ENCODE measurements around the gene WEE2.

Gene WEE2

DNA sequence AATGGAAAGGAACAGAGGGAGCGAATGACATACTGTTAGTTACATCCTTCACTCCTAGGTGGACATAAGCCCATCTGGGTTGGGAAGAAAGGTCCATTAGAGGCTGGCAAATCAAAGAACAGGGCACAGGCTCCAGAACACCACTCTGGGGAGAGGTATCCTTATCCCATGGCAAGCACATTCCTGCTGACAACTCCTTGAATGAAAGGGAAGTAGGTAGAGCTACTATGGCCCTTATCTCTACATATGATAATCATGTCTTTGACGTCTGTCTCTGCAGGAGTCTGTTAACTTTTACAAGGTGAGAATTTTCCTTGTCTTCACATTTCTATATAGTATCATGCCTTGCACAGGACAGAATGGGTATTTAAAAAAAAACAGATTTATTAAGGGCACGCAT, 16.6 kb upstream of the WEE2 start:
- DNase-seq (ENCODE audit: low spot score) = no peak

DNA sequence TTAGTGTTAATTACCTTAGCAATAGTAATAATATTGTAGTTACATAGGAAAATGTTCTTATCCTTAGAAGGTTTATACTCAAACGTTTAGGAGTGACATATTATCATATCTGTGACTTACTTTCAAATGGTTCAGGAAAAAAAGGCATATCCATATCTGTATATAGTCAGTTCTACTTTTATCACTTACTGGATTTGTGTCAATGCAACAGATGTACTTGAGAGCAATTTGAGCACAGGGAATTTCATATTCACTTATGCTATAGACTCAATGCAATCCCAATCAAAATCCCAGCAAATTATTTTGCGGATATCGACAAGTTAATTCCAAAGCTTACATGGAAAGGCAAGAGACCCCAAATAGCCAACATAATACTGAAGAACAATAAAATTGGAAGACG, 16.2 kb upstream of the WEE2 start:
- DNase-seq (ENCODE audit: low spot score) = no peak

DNA sequence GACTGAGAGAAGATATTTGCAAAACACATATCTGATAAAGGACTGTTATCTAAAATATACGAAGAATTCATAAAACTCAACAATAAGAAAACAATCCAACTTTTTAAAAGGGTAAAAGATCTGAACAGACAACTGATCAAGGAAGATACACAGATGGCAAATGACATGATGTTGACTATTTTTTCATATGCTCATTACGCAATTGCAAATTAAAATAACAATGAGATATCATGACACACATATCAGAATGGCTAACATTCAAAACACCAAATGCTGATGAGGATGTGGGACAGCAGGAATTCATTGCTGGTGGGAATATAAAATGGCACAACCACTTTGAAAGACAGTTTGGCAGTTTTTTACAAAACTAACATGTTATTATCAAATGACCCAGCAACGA, 15.1 kb upstream of the WEE2 start:
- no peak for DNase-seq (ENCODE audit: low spot score)

GRCh38 chr7:141695803-141696289, 12.3 kb upstream of the WEE2 start:
- DNase-seq (ENCODE audit: low spot score) = no peak

DNA sequence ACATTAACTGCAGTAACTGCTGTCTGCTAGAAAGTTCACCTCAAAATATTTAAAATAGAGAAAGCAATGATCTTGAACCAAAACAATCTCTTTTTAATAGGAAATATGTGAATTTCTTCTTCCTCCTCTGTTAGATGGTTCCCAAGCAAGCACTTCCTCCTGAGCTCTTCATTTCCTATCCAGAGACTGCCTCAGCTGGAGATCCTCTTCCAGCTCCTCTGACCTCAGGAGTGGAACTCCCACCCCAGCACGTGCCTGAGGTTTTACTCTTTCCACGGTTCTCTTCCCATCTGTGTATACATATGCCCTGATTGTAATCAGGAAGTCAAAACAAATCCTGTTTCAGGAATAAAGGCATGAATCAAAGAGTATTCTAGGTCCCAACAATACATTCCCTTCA, 11.8 kb upstream of the WEE2 start:
- no peak for DNase-seq (ENCODE audit: low spot score)

DNA sequence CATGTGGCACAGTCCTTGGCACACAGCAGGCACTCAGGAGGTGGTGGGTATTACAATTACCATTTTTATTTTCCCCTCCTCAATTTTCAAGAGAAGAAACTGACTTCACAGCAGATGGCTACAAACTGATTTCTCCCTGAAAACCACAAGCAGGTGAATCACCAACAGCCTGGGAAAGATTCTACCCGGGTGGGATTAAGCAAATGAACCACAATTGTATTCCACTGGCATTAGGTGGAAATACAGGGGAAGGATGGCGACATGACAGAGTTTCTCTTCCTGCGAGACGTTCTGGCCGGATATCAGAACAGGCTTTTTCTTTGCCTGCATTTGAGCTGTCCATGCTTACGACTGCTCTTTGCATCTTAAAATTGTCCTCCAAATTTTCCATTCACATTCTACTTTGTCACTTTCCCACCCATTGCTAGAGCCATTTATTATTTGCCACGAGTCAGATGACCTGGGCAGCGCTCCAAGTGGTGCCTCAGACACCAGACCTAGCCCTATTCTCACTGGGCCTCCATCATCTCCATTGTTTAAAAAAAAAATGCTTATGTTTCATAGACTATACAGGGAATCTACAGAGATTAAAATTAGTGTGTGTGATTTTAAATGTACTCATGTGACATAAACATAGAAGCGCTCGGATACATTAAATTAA, 10.8 kb upstream of the WEE2 start:
- no peak for DNase-seq (ENCODE audit: low spot score)

DNA sequence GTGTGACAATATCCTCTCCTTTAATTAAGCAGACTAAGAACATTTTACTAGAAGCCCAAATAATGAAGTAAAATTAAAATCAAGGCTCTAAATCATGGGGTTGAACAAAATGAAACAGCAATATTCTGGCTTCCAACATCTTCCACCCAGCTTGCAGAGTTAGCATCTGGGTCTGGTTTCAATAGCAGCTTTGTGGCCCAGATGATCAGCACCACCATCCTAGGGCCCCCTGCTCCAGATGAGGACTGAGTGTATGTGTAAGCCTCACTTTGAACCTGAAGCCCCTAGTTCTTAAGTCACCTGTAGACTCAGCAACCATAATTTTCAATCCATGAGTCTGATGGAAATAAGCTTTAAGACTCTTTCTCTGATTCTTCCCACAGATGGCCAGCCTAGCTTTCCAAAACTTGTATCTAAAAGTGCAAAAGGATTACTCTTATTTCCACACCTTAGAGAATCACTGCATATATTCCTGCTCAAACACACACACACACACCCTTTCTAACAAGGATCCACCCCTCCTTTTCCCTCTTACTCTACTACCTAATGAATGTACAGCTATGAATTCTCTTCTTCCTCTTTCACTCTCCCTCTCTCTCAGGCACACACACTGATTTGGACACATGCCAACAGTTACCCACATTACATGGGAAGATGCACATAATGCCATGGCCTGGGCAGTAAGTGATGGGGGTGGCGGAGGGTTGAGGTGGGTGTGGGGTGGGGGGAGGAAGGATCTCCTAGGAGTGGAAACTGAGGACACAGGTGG, 9.7 kb upstream of the WEE2 start:
- no peak for DNase-seq (ENCODE audit: low spot score)

DNA sequence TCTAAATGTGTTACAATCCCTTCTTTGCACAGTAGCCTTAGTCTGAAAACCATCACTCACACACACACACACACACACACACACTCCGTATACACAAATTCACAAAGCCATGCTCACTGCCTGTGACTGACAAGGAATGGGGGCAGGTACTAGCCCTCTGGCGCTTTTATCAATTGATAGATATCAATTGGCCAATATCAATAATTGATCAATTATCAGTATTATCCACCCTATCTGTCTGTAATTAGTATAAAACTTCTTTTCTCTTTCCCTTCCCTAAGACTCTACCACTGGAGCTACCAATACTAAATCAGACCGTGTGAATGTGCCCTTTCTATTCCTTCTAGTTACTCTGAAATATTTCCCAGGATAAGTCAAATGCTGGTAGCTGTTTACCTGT, 8.3 kb upstream of the WEE2 start:
- DNase-seq (ENCODE audit: low spot score) = no peak

GRCh38 chr7:141700296-141700847, 7.8 kb upstream of the WEE2 start:
- DNase-seq (ENCODE audit: low spot score) = no peak

DNA sequence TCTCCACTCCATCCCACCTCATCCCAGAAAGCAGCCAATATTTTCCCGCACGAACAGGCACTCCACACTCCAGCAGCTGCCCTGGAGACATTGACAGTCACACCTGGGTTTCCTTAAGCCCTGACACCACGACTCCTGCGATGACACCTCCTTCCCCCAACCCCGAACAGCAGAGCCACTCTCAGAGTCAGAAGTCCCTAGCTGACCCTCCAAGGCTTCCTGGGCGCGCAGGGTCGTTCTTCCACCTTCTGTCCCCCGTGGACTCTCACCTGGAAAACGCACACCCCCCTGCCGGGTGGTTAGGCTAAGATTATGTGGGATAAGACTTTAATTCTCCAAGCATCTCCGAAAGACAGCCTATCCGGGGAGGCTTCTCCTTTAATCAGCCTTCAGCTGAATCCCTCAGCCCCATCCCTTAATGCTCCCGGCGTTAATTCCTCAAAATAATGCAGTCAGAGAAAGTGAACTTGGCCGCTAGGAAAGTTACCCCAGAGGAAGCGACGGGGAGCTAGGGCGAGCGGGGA, 7.2 kb upstream of the WEE2 start:
- DNase-seq (ENCODE audit: low spot score) = no peak

DNA sequence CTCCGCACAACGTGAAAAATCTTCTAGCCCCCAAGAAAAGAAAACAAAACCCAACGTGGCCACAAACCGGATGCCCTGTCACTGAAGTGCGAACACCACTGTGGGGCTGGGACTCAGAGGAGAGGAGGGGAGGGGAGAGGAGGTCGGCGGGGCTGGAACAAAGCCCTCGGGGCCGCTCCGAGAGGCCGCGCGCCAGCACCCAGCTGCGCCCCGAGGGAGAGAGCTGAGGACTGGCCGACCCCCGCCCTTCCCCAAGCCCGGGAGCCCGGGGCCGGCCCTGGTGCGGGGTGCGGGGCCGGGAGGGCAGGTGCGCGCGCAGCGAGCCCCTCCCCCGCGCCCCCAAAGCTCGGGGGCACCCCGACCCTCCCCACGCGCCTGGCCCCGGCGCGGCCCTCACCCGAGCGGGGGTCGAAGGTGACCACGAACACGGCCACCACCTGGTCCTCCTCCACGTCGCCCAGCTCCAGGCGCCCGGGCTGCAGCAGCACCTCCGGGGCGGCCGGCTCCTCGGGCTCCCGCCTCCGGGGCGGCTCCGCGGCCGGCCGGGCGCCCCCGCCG, 6.6 kb upstream of the WEE2 start:
- peak; percentile 64 for DNase-seq (ENCODE audit: low spot score)

- DNase-seq (ENCODE audit: low spot score) = peak; percentile 9
These were observed 6.0 kb upstream of the WEE2 start, which contains the start of gene DENND11 for GRCh38 chr7:141702047-141702567. TSS of gene DENND11 (minus strand) at chr7:141702166. CDS start at chr7:141702153, 13 bp downstream.

DNA sequence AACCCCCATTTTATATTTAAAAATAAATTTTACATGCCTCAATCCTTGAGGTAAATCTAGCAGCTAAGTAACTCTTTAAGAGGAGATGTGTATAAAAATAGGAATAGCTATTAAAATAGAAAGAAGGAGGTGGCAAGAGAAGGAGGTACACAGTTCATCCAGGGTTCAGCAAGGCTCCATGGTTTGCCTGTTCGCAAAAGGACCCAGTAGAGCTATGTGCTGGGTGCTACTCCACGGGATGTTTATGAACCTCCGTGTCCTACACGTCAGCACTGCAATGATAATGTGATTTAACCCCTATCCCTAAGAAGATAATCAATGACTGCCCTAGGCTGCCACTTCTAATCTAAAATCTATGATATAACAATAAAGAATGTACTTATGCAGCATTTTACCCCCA, 5.3 kb upstream of the WEE2 start:
- DNase-seq (ENCODE audit: low spot score) = no peak

- no peak for DNase-seq (ENCODE audit: low spot score)
These were observed 4.0 kb upstream of the WEE2 start for GRCh38 chr7:141704112-141704511.

GRCh38 chr7:141704741-141705140, 3.4 kb upstream of the WEE2 start:
- no peak for DNase-seq (ENCODE audit: low spot score)

GRCh38 chr7:141706239-141707064, 1.7 kb upstream of the WEE2 start:
- DNase-seq (ENCODE audit: low spot score) = no peak

DNA sequence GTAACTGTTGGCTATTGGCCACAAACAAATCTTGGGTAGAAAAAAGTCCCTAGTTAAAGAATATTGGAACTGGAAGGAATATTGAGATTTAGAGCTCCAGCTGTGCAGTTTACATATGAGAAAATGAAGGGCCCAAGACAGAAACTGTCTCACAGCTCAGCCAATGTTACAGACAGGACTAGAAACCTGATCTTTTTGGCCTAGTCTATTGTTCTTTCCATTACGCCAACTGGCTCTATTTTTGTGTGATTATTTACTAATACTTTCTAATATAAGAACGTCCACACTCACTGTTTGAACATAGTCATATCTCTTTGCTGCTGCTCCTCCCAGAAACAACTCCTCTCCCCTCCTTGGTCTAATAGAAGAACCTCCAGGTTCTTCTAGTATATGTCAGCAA, 1.2 kb downstream of the WEE2 start:
- DNase-seq (ENCODE audit: low spot score) = no peak

DNA sequence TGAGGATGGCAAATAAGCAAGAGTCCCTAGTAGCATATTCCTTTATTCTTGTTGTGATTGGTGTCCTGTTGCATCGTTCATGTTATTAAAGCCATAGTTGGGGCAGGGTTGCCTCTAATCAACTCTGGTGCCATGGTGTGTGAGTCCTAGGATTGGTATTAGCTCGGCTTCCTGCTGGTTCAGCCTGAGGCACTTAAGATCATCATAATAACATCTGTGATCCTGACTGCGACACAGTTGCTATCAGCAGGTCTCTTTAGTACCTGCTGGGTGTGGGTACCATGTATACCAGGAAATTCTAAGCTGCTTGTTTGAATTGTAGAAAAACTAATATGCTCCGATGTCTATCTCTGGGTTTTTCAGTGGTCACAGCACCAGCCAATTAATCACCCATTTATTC, 1.6 kb downstream of the WEE2 start:
- no peak for DNase-seq (ENCODE audit: low spot score)

GRCh38 chr7:141710301-141710700, 2.1 kb downstream of the WEE2 start:
- DNase-seq (ENCODE audit: low spot score) = no peak

- DNase-seq (ENCODE audit: low spot score) = peak; percentile 15
These were observed 4.6 kb downstream of the WEE2 start for GRCh38 chr7:141712603-141713255.

DNA sequence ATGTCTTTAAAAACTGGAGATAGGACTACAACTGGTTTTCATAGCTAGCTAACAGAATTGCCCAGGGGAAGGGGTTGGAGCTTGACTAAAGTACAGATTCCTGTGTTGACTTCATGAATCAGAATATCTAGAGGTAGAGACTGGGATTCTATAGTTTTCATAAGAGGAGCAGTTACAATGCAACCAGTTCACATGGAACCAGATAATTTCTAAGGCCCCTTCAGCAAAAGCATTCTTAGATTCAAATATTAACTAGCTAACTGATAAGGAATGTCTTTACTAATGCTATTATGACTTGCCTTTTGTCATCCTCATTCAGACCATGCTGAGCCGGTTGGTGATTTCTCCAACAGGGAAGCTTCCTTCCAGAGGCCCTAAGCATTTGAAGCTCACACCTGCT, 5.7 kb downstream of the WEE2 start:
- DNase-seq (ENCODE audit: low spot score) = no peak
